SK-N-SH treated with all-trans-retinoic acid at 6 μM for 48 hours (cell line): ENCODE results near the gene CCDC187.
A peak's percentile ranks its signal among the peaks of the same experiment; 100 is the strongest.

Source experiments
- ATAC-seq: fragments of 200-7000 bp; cut with Tn5 transposase; 3 replicates; pipeline ENCODE4 v1.9.1; 2020; ENCODE audit warnings: mild to moderate bottlenecking, moderate library complexity
- ARNTL ChIP-seq: fragments of 450-650 bp; formaldehyde crosslinking; IDR thresholded peaks from 2 replicates; pipeline ENCODE4 v1.5.0; 2020; ENCODE audit warnings: low read depth, mild to moderate bottlenecking, moderate library complexity, borderline replicate concordance
- BACH2 ChIP-seq: fragments of 250-450 bp; sonication (Bioruptor Pico); IDR thresholded peaks from 2 replicates; pipeline ENCODE4 v1.9.0; 2021; ENCODE audit warnings: mild to moderate bottlenecking, borderline replicate concordance
- CREB5 ChIP-seq: fragments of 250-450 bp; sonication (Bioruptor Pico); IDR thresholded peaks from 2 replicates; pipeline ENCODE4 v1.5.1; 2020; ENCODE audit warnings: low read depth, mild to moderate bottlenecking, moderate library complexity
- CSDC2 ChIP-seq: fragments of 250-450 bp; sonication (Bioruptor Pico); IDR thresholded peaks from 2 replicates; pipeline ENCODE4 v1.5.0; 2020; ENCODE audit warnings: mild to moderate bottlenecking, moderate library complexity
- CSRNP3 ChIP-seq: fragments of 250-450 bp; sonication (Bioruptor Pico); IDR thresholded peaks from 2 replicates; pipeline ENCODE4 v1.5.1; 2021; ENCODE audit warnings: mild to moderate bottlenecking, moderate library complexity
- ESRRG ChIP-seq: fragments of 250-450 bp; sonication (Bioruptor Pico); IDR thresholded peaks from 2 replicates; pipeline ENCODE4 v1.6.1; 2021; ENCODE audit warnings: mild to moderate bottlenecking
- GLIS3 ChIP-seq: fragments of 250-450 bp; sonication (Bioruptor Pico); IDR thresholded peaks from 2 replicates; pipeline ENCODE4 v1.5.0; 2020; ENCODE audit warnings: mild to moderate bottlenecking, moderate library complexity
- ISL1 ChIP-seq: fragments of 250-450 bp; sonication (Bioruptor Pico); IDR thresholded peaks from 2 replicates; pipeline ENCODE4 v2.1.2; 2022; ENCODE audit warnings: mild to moderate bottlenecking, moderate library complexity
- OSR1 ChIP-seq: fragments of 250-450 bp; sonication (Bioruptor Pico); IDR thresholded peaks from 2 replicates; pipeline ENCODE4 v1.8.0; 2022; ENCODE audit warnings: moderate library complexity, mild to moderate bottlenecking, inconsistent platforms
- PATZ1 ChIP-seq: fragments of 250-450 bp; sonication (Bioruptor Pico); IDR thresholded peaks from 2 replicates; pipeline ENCODE4 v1.8.0; 2020; ENCODE audit warnings: mild to moderate bottlenecking, moderate library complexity, borderline replicate concordance
- POU6F1 ChIP-seq: fragments of 250-450 bp; sonication (Bioruptor Pico); IDR thresholded peaks from 2 replicates; pipeline ENCODE4 v1.8.0; 2021; ENCODE audit warnings: low read depth, mild to moderate bottlenecking, moderate library complexity, borderline replicate concordance
- PPARA ChIP-seq: fragments of 250-450 bp; sonication (Bioruptor Pico); IDR thresholded peaks from 2 replicates; pipeline ENCODE4 v1.5.0; 2020; ENCODE audit warnings: mild to moderate bottlenecking, borderline replicate concordance
- SNAI2 ChIP-seq: fragments of 250-450 bp; sonication (Bioruptor Pico); IDR thresholded peaks from 2 replicates; pipeline ENCODE4 v1.5.0; 2020; ENCODE audit warnings: mild to moderate bottlenecking, moderate library complexity
- TCF4 ChIP-seq: fragments of 250-450 bp; sonication (Bioruptor Pico); IDR thresholded peaks from 2 replicates; pipeline ENCODE4 v1.8.0; 2021; ENCODE audit warnings: mild to moderate bottlenecking, moderate library complexity, borderline replicate concordance
- TOX ChIP-seq: fragments of 250-450 bp; sonication (Bioruptor Pico); IDR thresholded peaks from 2 replicates; pipeline ENCODE4 v1.8.0; 2021; ENCODE audit warnings: mild to moderate bottlenecking, moderate library complexity, borderline replicate concordance
- ZC3H10 ChIP-seq: fragments of 250-450 bp; sonication (Bioruptor Pico); IDR thresholded peaks from 2 replicates; pipeline ENCODE4 v1.5.1; 2021; ENCODE audit warnings: mild to moderate bottlenecking, moderate library complexity
- ZFP3 ChIP-seq: fragments of 250-450 bp; sonication (Bioruptor Pico); IDR thresholded peaks from 2 replicates; pipeline ENCODE4 v1.5.0; 2020; ENCODE audit warnings: mild to moderate bottlenecking, moderate library complexity
- ZFP30 ChIP-seq: fragments of 450-650 bp; formaldehyde crosslinking; IDR thresholded peaks from 2 replicates; pipeline ENCODE4 v1.5.0; 2022; ENCODE audit warnings: mild to moderate bottlenecking, moderate library complexity
- ZNF565 ChIP-seq: fragments of 450-650 bp; formaldehyde crosslinking; conservative IDR thresholded peaks from 2 replicates; pipeline ENCODE4 v1.5.0; 2020; ENCODE audit warnings: low read depth, mild to moderate bottlenecking, moderate library complexity
- ZNF70 ChIP-seq: fragments of 450-650 bp; formaldehyde crosslinking; IDR thresholded peaks from 2 replicates; pipeline ENCODE4 v1.5.0; 2020; ENCODE audit warnings: mild to moderate bottlenecking, moderate library complexity
- ZNF8 ChIP-seq: fragments of 450-650 bp; formaldehyde crosslinking; IDR thresholded peaks from 2 replicates; pipeline ENCODE4 v1.5.0; 2020; ENCODE audit warnings: mild to moderate bottlenecking, moderate library complexity

CCDC187 gene

GRCh38 chr9:136229096-136230065 lies 74.5 kb downstream of the CCDC187 start:
- ATAC-seq = no peak
- no peak for TF ChIP-seq PPARA (CRISPR knock-in tag)
- no peak for TF ChIP-seq ZFP30
- TF ChIP-seq CSRNP3 (CRISPR knock-in tag) = no peak
- TF ChIP-seq ESRRG = no peak
- TF ChIP-seq BACH2 (CRISPR knock-in tag) = no peak
- no peak for TF ChIP-seq ZNF70
- TF ChIP-seq ISL1 = no peak

GRCh38 chr9:136228107-136228875 lies 75.6 kb downstream of the CCDC187 start:
- ATAC-seq = peak; percentile 71
- TF ChIP-seq PPARA (CRISPR knock-in tag) = no peak
- no peak for TF ChIP-seq SNAI2

- no peak for ATAC-seq
Observed at GRCh38 chr9:136226680-136227407, 77.0 kb downstream of the CCDC187 start.

GRCh38 chr9:136225748-136226679 lies 77.9 kb downstream of the CCDC187 start:
- peak; percentile 94 for ATAC-seq
- TF ChIP-seq OSR1 = no peak
- TF ChIP-seq ZNF565 (CRISPR knock-in tag) = no peak
- TF ChIP-seq PPARA (CRISPR knock-in tag) = no peak
- TF ChIP-seq TOX (CRISPR knock-in tag) = no peak
- TF ChIP-seq ARNTL (CRISPR knock-in tag) = no peak
- TF ChIP-seq ZNF8 = no peak
- TF ChIP-seq POU6F1 (CRISPR knock-in tag) = no peak
- TF ChIP-seq GLIS3 (CRISPR knock-in tag) = no peak
- TF ChIP-seq PATZ1 = no peak
- no peak for TF ChIP-seq ZFP3 (CRISPR knock-in tag)
- no peak for TF ChIP-seq CREB5
- TF ChIP-seq ZC3H10 (CRISPR knock-in tag) = no peak
- TF ChIP-seq TCF4 = no peak
- no peak for TF ChIP-seq CSRNP3 (CRISPR knock-in tag)
- TF ChIP-seq CSDC2 (CRISPR knock-in tag) = no peak
- no peak for TF ChIP-seq ZFP30
- no peak for TF ChIP-seq BACH2 (CRISPR knock-in tag)

More at GRCh38 chr9:136226680-136227407, 77.0 kb downstream of the CCDC187 start:
- TF ChIP-seq TOX (CRISPR knock-in tag) = no peak
- no peak for TF ChIP-seq ARNTL (CRISPR knock-in tag)
